K562 (cell line): ENCODE data around the gene PYGB. TPM values are rescaled to one million over a fixed set of nuclear protein-coding genes. Genes with fewer than 3 reads are reported as not detected.

Source experiments
- ATAC-seq: fragments of 200-7000 bp; cut with Tn5 transposase; 3 replicates; pipeline ENCODE4 v1.9.1; 2020; ENCODE audit warnings: moderate library complexity
- BruUV-seq: library from RNA; stranded (reverse); fragments of 400-500 nt; replicated peaks from 2 replicates; lab custom pipeline; 2021; lab: Mats Ljungman, UMichigan
- CTCF ChIA-PET: fragments of 300-600 bp; formaldehyde crosslinking; extraction: SDS; loops from one replicate; lab custom pipeline; 2021; ENCODE audit warnings: low intra/inter-chr PET ratio; lab: Yijun Ruan, JAX
- POLR2A ChIA-PET: fragments of 300-600, 350-650 bp; sonication (Branson Sonifier 250); formaldehyde crosslinking; extraction: SDS; loops from one replicate; lab custom pipeline; 2021; ENCODE audit warnings: antibody characterized with exemption, inconsistent platforms; lab: Yijun Ruan, JAX
- DNase-seq, 4 experiments: peaks; one replicate each; pipeline versions ENCODE4 v3.0.0 to v3.0.0-alpha.2; 2011 to 2018; ENCODE audit warnings: low spot score in 3 of 4, mixed read lengths in 3 of 4; ENCODE audit errors: extremely low read depth in 1 of 4
- FAIRE-seq: peaks from 2 replicates; lab custom pipeline; 2011; peaks lifted over from hg19 to GRCh38; lab: Jason Lieb, UNC
- H2AFZ ChIP-seq: 2 replicates; pipeline ENCODE4 v1.6.0; 2011; ENCODE audit warnings: low read depth, low read length, control low read depth, inconsistent platforms
- H3K27ac ChIP-seq: fragments of 200-600 bp; 3 replicates; pipeline ENCODE4 v1.8.0; 2011; ENCODE audit warnings: low read depth, mild to moderate bottlenecking, control low read depth, inconsistent platforms, low read length, moderate library complexity, mixed read lengths; ENCODE audit errors: extremely low read depth
- H3K27me3 ChIP-seq, 2 experiments: fragments of 300-600 bp in 1 of 2; 2 replicates in 1 of 2; 3 replicates in 1 of 2; pipeline versions ENCODE4 v1.6.0 to v1.8.0; 2011; ENCODE audit warnings: inconsistent platforms in 2 of 2, low read length in 2 of 2, mild to moderate bottlenecking in 1 of 2, mixed read lengths in 1 of 2, moderate library complexity in 1 of 2; ENCODE audit not compliant: control insufficient read depth in 2 of 2, insufficient read depth in 2 of 2
- H3K36me3 ChIP-seq: fragments of 300-600 bp; 3 replicates; pipeline ENCODE4 v1.8.0; 2011; ENCODE audit warnings: mild to moderate bottlenecking, low read length, inconsistent platforms; ENCODE audit not compliant: control insufficient read depth, insufficient read depth
- H3K4me1 ChIP-seq, 2 experiments: fragments of 200-600 bp in 1 of 2; replicated peaks in 1 of 2; 2 replicates in 1 of 2; 3 replicates in 1 of 2; pipeline versions ENCODE4 v1.5.1 to v1.8.0; 2011; ENCODE audit warnings: inconsistent platforms in 2 of 2, low read length in 2 of 2, mild to moderate bottlenecking in 1 of 2, mixed read lengths in 1 of 2, moderate library complexity in 1 of 2; ENCODE audit not compliant: control insufficient read depth in 2 of 2, insufficient read depth in 2 of 2
- H3K4me2 ChIP-seq: 2 replicates; pipeline ENCODE4 v1.6.1; 2011; ENCODE audit warnings: low read length, control low read depth, inconsistent platforms, mixed read lengths; ENCODE audit not compliant: insufficient read depth
- H3K4me3 ChIP-seq: fragments of 200-600 bp; sonication (generic), shearing (Covaris generic); 2 replicates; pipeline ENCODE4 v1.5.1; 2016; ENCODE audit warnings: control low read depth, inconsistent platforms
- H3K79me2 ChIP-seq: fragments of 200-600 bp; 3 replicates; pipeline ENCODE4 v1.8.0; 2011; ENCODE audit warnings: low read length, inconsistent platforms; ENCODE audit not compliant: control insufficient read depth, insufficient read depth
- H3K9ac ChIP-seq, 2 experiments: 2 replicates each; pipeline versions ENCODE4 v1.6.0 to v1.6.1; 2011; ENCODE audit warnings: low read depth in 2 of 2, low read length in 2 of 2, control low read depth in 1 of 2, inconsistent platforms in 1 of 2, mild to moderate bottlenecking in 1 of 2, mixed read lengths in 1 of 2; ENCODE audit not compliant: insufficient read depth in 1 of 2
- H3K9me1 ChIP-seq: one replicate; pipeline ENCODE4 v1.6.0; 2011; ENCODE audit warnings: inconsistent platforms, mild to moderate bottlenecking, low read length, moderate library complexity; ENCODE audit not compliant: control insufficient read depth, insufficient read depth
- H3K9me3 ChIP-seq: replicated peaks from 2 replicates; pipeline ENCODE4 v1.5.1; 2011; ENCODE audit warnings: low read depth, low read length, inconsistent platforms; ENCODE audit not compliant: control insufficient read depth, insufficient read depth
- H4K20me1 ChIP-seq: replicated peaks from 2 replicates; pipeline ENCODE4 v1.6.1; 2011; ENCODE audit warnings: low read length, inconsistent platforms, mixed read lengths; ENCODE audit not compliant: control insufficient read depth, insufficient read depth
- CEBPB ChIP-seq: fragments of 450-650 bp; IDR thresholded peaks from 2 replicates; pipeline ENCODE4 v1.6.1; 2016; ENCODE audit warnings: missing genetic modification characterization, missing compliant biosample characterization
- DMBX1 ChIP-seq: fragments of 250-450 bp; sonication (Bioruptor Pico); IDR thresholded peaks from 2 replicates; pipeline ENCODE4 v1.8.0; 2022; ENCODE audit warnings: inconsistent platforms, mild to moderate bottlenecking, moderate library complexity, borderline replicate concordance
- ESRRB ChIP-seq: fragments of 250-450 bp; sonication (Bioruptor Pico); IDR thresholded peaks from 2 replicates; pipeline ENCODE4 v1.5.0; 2020; ENCODE audit warnings: mild to moderate bottlenecking, moderate library complexity, borderline replicate concordance
- GATAD2A ChIP-seq: fragments of 450-650 bp; IDR thresholded peaks from 2 replicates; pipeline ENCODE4 v1.6.1; 2017
- HLTF ChIP-seq: fragments of 450-650 bp; IDR thresholded peaks from 2 replicates; pipeline ENCODE4 v1.6.1; 2016
- KAT8 ChIP-seq: fragments of 450-650 bp; IDR thresholded peaks from 2 replicates; pipeline ENCODE4 v1.6.1; 2016; ENCODE audit warnings: low read depth, mild to moderate bottlenecking
- KLF10 ChIP-seq: fragments of 250-450 bp; sonication (Bioruptor Pico); IDR thresholded peaks from 2 replicates; pipeline ENCODE4 v1.6.1; 2021; ENCODE audit warnings: matching md5 sums
- MTF1 ChIP-seq: fragments of 250-450 bp; sonication (Bioruptor Pico); IDR thresholded peaks from 2 replicates; pipeline ENCODE4 v1.9.0; 2021; ENCODE audit warnings: moderate library complexity, mild to moderate bottlenecking, inconsistent platforms, borderline replicate concordance
- NCOA1 ChIP-seq: fragments of 450-650 bp; IDR thresholded peaks from 2 replicates; pipeline ENCODE4 v1.6.1; 2016; ENCODE audit warnings: low read depth
- SRSF3 ChIP-seq: fragments of 200-400 bp; formaldehyde crosslinking; IDR thresholded peaks from 2 replicates; pipeline ENCODE4 v1.6.1; 2016; ENCODE audit warnings: mild to moderate bottlenecking, low read length, moderate library complexity; ENCODE audit not compliant: insufficient read depth
- TBP ChIP-seq: optimal IDR thresholded peaks from 2 replicates; pipeline ENCODE3; 2011; ENCODE audit warnings: low read depth, low read length, improper control_type of control experiment
- TFAM ChIP-seq: fragments of 250-450 bp; sonication (Bioruptor Pico); conservative IDR thresholded peaks from 2 replicates; pipeline ENCODE4 v1.5.0; 2021; ENCODE audit warnings: mild to moderate bottlenecking, moderate library complexity
- XRCC3 ChIP-seq: fragments of 450-650 bp; IDR thresholded peaks from 2 replicates; pipeline ENCODE4 v1.6.1; 2017; ENCODE audit warnings: mild to moderate bottlenecking, moderate library complexity
- ZKSCAN3 ChIP-seq: fragments of 250-450 bp; sonication (Bioruptor Pico); IDR thresholded peaks from 2 replicates; pipeline ENCODE4 v1.4.0; 2020
- WGBS: fragments of 100-300 bp; shearing (Covaris generic); methylation state at CpG from one replicate; pipeline ENCODE4 v1.1.6; 2016; ENCODE audit warnings: low coverage, mixed read lengths; ENCODE audit not compliant: insufficient coverage; ENCODE audit errors: missing lambda C conversion rate; 5-methylcytosine and 5-hydroxymethylcytosine counted together
- in situ Hi-C: fragments of 300-500 bp; cut with MboI; formaldehyde crosslinking; loops from 4 replicates; pipeline ENCODE4 v1.15.0; 2018; ENCODE audit warnings: inconsistent platforms, mixed read lengths
- intact Hi-C: fragments of 100-400 bp; cut with micrococcal nuclease; formaldehyde crosslinking; loops from 2 replicates; pipeline ENCODE4 v1.14.2; 2022
- polyA plus RNA-seq, 8 experiments: library from polyadenylated mRNA; depleted of rRNA in 4 of 8; stranded (reverse) in 5 of 8; unstranded in 3 of 8; fragments of >200 nt; fragmentation: Nextera tagmentation in 2 of 8; fragmentation: Illumina TruSeq in 1 of 8; extraction: Ambion mirVana in 2 of 8; extraction: Trizol in 1 of 8; gene quantifications; 2 replicates each; pipeline versions ENCODE4 v1.2.1 to v1.2.3, GENCODE V29; 2011 to 2014; ENCODE audit warnings: inconsistent platforms in 1 of 8, missing spikeins in 1 of 8
- total RNA-seq, 7 experiments: library from RNA; depleted of rRNA in 6 of 7; stranded (reverse); fragments of >200 nt in 6 of 7; fragmentation: Illumina TruSeq in 2 of 7; extraction: Trizol in 2 of 7; gene quantifications; 2 replicates each; pipeline versions ENCODE4 v1.2.1 to v1.2.3, GENCODE V29; 2011 to 2021; ENCODE audit warnings: low replicate concordance in 1 of 7
- TF ChIP-seq, protein P1 (sequence below): IDR thresholded peaks from 2 replicates; pipeline ENCODE4 v1.6.1; 2016; ENCODE audit warnings: missing genetic modification characterization, missing compliant biosample characterization
- TF ChIP-seq, protein P2 (sequence below): fragments of 450-650 bp; IDR thresholded peaks from 2 replicates; pipeline ENCODE4 v1.6.1; 2016; ENCODE audit warnings: low read depth

Gene PYGB
- total and polyA plus RNA-seq, 9 of the 15 experiments (the other 6 are each of a cell fraction or from before 2014, with no cell fraction given), result 0.34 to 18.0 (median 9.8) TPM

DNA sequence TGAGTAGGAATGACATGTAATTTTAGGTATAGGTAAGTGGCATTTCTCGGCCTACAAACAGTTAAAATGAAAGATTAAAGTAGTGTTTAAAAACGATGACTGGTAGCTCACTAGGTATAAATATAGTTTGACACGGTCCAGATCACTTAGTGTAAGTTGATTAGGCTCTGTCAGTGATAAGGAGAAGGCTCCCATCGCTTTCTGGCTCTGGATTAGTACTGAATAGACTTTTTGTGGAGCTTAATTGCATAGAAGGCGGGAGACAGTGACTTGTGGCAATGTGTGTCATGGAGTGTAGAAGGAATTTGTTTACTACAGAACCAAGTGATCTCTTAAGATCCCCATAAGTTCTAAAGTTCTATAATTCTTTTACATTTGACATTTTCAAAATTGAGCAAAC is 6.7 kb downstream of the PYGB start:
- in situ Hi-C loops, result no loop called here

More for the DNA sequence above, 6.7 kb downstream of the PYGB start:
- TF ChIP-seq KLF10, result no peak
- no peak for TF ChIP-seq KAT8
- TF ChIP-seq ESRRB (CRISPR knock-in tag), result no peak
- no peak for TF ChIP-seq MTF1 (CRISPR knock-in tag)
- TF ChIP-seq HLTF, result no peak
- no peak for TF ChIP-seq TBP
- no peak for TF ChIP-seq GATAD2A
- no peak for TF ChIP-seq TFAM (CRISPR knock-in tag)
- TF ChIP-seq, protein P1, sequence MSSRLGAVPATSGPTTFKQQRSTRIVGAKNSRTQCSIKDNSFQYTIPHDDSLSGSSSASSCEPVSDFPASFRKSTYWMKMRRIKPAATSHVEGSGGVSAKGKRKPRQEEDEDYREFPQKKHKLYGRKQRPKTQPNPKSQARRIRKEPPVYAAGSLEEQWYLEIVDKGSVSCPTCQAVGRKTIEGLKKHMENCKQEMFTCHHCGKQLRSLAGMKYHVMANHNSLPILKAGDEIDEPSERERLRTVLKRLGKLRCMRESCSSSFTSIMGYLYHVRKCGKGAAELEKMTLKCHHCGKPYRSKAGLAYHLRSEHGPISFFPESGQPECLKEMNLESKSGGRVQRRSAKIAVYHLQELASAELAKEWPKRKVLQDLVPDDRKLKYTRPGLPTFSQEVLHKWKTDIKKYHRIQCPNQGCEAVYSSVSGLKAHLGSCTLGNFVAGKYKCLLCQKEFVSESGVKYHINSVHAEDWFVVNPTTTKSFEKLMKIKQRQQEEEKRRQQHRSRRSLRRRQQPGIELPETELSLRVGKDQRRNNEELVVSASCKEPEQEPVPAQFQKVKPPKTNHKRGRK (tag), result no peak
- TF ChIP-seq ZKSCAN3 (CRISPR knock-in tag), result no peak
- TF ChIP-seq CEBPB (tag), result no peak
- no peak for TF ChIP-seq SRSF3
- TF ChIP-seq XRCC3, result no peak
- no peak for TF ChIP-seq NCOA1
- TF ChIP-seq, protein P2, sequence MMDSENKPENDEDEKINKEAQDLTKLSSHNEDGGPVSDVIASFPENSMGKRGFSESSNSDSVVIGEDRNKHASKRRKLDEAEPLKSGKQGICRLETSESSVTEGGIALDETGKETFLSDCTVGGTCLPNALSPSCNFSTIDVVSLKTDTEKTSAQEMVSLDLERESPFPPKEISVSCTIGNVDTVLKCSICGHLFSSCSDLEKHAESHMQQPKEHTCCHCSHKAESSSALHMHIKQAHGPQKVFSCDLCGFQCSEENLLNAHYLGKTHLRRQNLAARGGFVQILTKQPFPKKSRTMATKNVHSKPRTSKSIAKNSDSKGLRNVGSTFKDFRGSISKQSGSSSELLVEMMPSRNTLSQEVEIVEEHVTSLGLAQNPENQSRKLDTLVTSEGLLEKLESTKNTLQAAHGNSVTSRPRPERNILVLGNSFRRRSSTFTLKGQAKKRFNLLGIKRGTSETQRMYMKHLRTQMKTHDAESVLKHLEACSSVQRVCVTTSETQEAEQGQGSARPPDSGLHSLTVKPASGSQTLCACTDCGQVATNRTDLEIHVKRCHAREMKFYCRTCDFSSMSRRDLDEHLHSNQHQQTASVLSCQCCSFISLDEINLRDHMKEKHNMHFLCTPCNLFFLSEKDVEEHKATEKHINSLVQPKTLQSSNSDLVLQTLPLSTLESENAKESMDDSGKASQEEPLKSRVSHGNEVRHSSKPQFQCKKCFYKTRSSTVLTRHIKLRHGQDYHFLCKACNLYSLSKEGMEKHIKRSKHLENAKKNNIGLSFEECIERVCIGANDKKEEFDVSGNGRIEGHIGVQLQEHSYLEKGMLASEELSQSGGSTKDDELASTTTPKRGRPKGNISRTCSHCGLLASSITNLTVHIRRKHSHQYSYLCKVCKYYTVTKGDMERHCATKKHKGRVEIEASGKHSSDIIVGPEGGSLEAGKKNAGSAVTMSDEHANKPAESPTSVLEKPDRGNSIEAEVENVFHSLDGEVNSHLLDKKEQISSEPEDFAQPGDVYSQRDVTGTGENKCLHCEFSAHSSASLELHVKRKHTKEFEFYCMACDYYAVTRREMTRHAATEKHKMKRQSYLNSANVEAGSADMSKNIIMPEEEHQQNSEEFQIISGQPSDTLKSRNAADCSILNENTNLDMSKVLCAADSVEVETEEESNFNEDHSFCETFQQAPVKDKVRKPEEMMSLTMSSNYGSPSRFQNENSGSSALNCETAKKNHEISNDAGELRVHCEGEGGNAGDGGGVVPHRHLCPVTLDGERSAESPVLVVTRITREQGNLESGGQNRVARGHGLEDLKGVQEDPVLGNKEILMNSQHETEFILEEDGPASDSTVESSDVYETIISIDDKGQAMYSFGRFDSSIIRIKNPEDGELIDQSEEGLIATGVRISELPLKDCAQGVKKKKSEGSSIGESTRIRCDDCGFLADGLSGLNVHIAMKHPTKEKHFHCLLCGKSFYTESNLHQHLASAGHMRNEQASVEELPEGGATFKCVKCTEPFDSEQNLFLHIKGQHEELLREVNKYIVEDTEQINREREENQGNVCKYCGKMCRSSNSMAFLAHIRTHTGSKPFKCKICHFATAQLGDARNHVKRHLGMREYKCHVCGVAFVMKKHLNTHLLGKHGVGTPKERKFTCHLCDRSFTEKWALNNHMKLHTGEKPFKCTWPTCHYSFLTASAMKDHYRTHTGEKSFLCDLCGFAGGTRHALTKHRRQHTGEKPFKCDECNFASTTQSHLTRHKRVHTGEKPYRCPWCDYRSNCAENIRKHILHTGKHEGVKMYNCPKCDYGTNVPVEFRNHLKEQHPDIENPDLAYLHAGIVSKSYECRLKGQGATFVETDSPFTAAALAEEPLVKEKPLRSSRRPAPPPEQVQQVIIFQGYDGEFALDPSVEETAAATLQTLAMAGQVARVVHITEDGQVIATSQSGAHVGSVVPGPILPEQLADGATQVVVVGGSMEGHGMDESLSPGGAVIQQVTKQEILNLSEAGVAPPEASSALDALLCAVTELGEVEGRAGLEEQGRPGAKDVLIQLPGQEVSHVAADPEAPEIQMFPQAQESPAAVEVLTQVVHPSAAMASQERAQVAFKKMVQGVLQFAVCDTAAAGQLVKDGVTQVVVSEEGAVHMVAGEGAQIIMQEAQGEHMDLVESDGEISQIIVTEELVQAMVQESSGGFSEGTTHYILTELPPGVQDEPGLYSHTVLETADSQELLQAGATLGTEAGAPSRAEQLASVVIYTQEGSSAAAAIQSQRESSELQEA, result no peak
- no peak for TF ChIP-seq DMBX1 (CRISPR knock-in tag)
- Histone ChIP-seq H3K36me3 (peaks cover 7% of the 10 kb centered on the region; the same call in 1 of the 3 replicates), H4K20me1 (no peaks in the 10 kb centered on the region), H3K79me2 (peaks cover 14% of the 10 kb centered on the region), H3K4me3 (no peak overlapping the region), H3K9ac (no peak overlapping the region), H3K4me1 (peaks cover 6 to 10% of the 10 kb centered on the region in 2 experiments; a peak in 4 of 5 replicates), H3K9me1 (no peaks in the 10 kb centered on the region), H2AFZ (no peak overlapping the region), H3K9me3 (no peaks in the 10 kb centered on the region), H3K27ac (no peak overlapping the region), H3K27me3 (no peaks in the 10 kb centered on the region), H3K4me2 (no peak overlapping the region)
- FAIRE-seq (no peak), DNase-seq (no peak), ATAC-seq (no peak)
- CTCF ChIA-PET, result no interaction called here
- intact Hi-C loops, result no loop called here
- BruUV-seq, result no TSS peak
- POLR2A ChIA-PET, result interaction anchor here (1.0 kb wide), 1 partner anchor 20 kb away, joined by 3 read pairs; no protein-coding TSS in a partner anchor
- 50% methylated on average over 5 of the region's 5 CpGs for WGBS
